Activated naive CD4-positive, alpha-beta T cell treated with anti-CD3 and anti-CD28 coated beads for 36 hours (primary cell): ENCODE results near the gene CTDSPL. TPM values are rescaled to one million over a fixed set of nuclear protein-coding genes. Genes with fewer than 3 reads are reported as not detected.
"Not testable (repeated sequence)": the region's sequence is repeated elsewhere in the genome, so short reads cannot be mapped to it uniquely, and the experiment has no call there.

Source experiments
- CTCF ChIA-PET: fragments of 350-600 bp; sonication (Branson Sonifier 250); formaldehyde crosslinking; loops from one replicate; lab custom pipeline; 2021; ENCODE audit warnings: antibody characterized with exemption; lab: Charles Lee
- DNase-seq: peaks from one replicate; pipeline ENCODE4 v3.0.0-alpha.2; 2020
- H3K27ac Mint-ChIP-seq: one replicate; pipeline ENCODE4 v1.8.0; 2021; ENCODE audit warnings: mild to moderate bottlenecking, mixed read lengths
- H3K27me3 Mint-ChIP-seq: one replicate; pipeline ENCODE4 v1.8.0; 2021; ENCODE audit warnings: low read depth, mixed read lengths
- H3K36me3 Mint-ChIP-seq: one replicate; pipeline ENCODE4 v1.8.0; 2021; ENCODE audit warnings: low read depth, mixed read lengths
- H3K4me1 Mint-ChIP-seq: one replicate; pipeline ENCODE4 v1.8.0; 2021; ENCODE audit warnings: low read depth, mixed read lengths
- H3K4me3 Mint-ChIP-seq: one replicate; pipeline ENCODE4 v1.8.0; 2021; ENCODE audit warnings: mild to moderate bottlenecking, moderate library complexity, mixed read lengths
- H3K9me3 Mint-ChIP-seq: one replicate; pipeline ENCODE4 v1.8.0; 2021; ENCODE audit warnings: mixed read lengths
- intact Hi-C: fragments of 100-400 bp; cut with micrococcal nuclease; formaldehyde crosslinking; loops from one replicate; pipeline ENCODE4 v1.15.1; 2023
- total RNA-seq, 2 experiments: library from RNA; stranded (reverse); gene quantifications; one replicate each; pipeline ENCODE4 v1.2.3, GENCODE V29; 2021

The CTDSPL gene, protein sequence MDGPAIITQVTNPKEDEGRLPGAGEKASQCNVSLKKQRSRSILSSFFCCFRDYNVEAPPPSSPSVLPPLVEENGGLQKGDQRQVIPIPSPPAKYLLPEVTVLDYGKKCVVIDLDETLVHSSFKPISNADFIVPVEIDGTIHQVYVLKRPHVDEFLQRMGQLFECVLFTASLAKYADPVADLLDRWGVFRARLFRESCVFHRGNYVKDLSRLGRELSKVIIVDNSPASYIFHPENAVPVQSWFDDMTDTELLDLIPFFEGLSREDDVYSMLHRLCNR
- total RNA-seq, result 1 to 10 TPM; 3.7 to 5.0 TPM

- peaks cover 2% of the 10 kb centered on the region for H3K27me3 Mint-ChIP-seq
- H3K9me3 Mint-ChIP-seq, result no peaks in the 10 kb centered on the region
- H3K36me3 Mint-ChIP-seq, result no peaks in the 10 kb centered on the region
- intact Hi-C loops, result loop anchor here (2.0 kb wide), 1 partner anchor 45 kb away; no protein-coding TSS in a partner anchor
- DNase-seq, result no peak
- CTCF ChIA-PET, result no interaction called here
- no peak within 1 kb of the TSS for H3K27ac Mint-ChIP-seq
- H3K4me3 Mint-ChIP-seq, result peak within 1 kb of the TSS; percentile 85
- H3K4me1 Mint-ChIP-seq, result peaks cover 18% of the 10 kb centered on the region
These were observed at the start of gene CTDSPL for GRCh38 chr3:37861620-37862041. Gene CTDSPL (plus strand): TSS chr3:37861880. CDS start chr3:37862200, 320 bp downstream.

DNA sequence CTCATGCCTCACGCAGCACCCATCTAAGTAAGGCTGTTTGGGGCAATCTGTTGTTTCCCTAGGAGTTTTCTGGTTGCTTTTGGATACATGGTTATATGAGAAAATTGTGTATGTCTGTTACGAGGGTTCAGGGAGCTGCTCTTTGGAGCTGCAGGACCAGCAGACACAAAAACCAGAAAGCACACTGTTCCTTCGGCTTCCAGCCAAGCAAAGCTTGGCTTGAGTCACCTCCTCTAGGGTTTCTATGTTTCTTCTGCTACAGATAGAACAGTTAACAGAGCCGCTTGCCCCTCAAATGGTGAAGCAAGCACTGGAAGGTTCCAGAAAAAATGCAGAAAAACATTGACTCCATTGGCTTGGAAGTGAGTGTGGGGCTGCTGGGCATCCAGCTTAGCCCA lies 49.2 kb upstream of the CTDSPL start:
- Mint-ChIP-seq H3K4me3 (no peak overlapping the region), H3K4me1 (no peaks in the 10 kb centered on the region), H3K27me3 (no peaks in the 10 kb centered on the region), H3K27ac (no peak overlapping the region), H3K36me3 (no peaks in the 10 kb centered on the region), H3K9me3 (no peaks in the 10 kb centered on the region)
- CTCF ChIA-PET, result no interaction called here
- intact Hi-C loops, result loop anchor here (5.0 kb wide), 1 partner anchor 505 kb away; no protein-coding TSS in a partner anchor
- DNase-seq, result no peak

DNA sequence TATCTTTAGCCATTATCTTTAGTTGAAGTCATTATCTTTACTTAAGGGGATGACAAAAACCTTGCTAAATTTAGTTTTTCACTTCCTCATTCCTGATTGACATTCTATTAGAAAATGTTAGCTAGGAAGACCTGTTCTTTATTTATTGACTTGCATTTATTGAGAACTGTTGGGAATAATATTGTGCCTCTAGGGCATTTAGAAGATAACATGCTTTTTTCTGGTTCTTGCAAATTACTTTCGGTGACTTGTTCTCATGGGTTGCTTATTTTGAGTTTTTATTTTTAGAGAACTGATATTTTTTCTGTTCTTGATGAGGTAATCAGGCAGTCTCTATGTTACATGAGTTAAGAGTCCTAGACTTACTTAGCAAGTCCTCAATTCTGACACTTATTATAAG lies 48.3 kb upstream of the CTDSPL start:
- no peak overlapping the region for H3K4me3 Mint-ChIP-seq
- H3K27me3 Mint-ChIP-seq, result no peaks in the 10 kb centered on the region
- H3K36me3 Mint-ChIP-seq, result no peaks in the 10 kb centered on the region
- no peaks in the 10 kb centered on the region for H3K9me3 Mint-ChIP-seq
- CTCF ChIA-PET, result no interaction called here
- no peak for DNase-seq
- no peak overlapping the region for H3K27ac Mint-ChIP-seq
- no peaks in the 10 kb centered on the region for H3K4me1 Mint-ChIP-seq
- intact Hi-C loops, result loop anchor here (5.0 kb wide), 1 partner anchor 506 kb away; no protein-coding TSS in a partner anchor

DNA sequence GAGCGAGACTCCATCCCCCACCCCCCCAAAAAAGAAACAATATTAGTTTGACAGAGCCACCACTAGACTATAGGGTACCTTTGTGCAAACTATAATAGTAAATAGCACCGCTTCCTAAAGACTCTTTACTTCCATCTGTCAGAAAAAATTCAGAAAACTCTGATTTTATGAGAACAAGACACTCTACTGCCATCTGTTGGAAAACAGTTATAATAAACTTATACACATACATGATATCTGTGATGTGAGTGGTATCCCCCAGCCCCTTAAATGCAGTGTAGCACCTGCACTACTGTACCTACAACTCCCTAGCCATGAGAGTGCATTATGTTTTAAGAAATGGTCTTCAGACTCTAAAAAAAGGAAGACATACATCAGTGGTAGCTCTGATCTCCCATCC lies 47.1 kb upstream of the CTDSPL start:
- Mint-ChIP-seq H3K4me1 (no peaks in the 10 kb centered on the region), H3K4me3 (no peak overlapping the region), H3K9me3 (no peaks in the 10 kb centered on the region), H3K36me3 (no peaks in the 10 kb centered on the region), H3K27me3 (no peaks in the 10 kb centered on the region), H3K27ac (no peak overlapping the region)
- CTCF ChIA-PET, result interaction anchor here (1.0 to 1.1 kb wide), 2 partner anchors 61 to 150 kb away, joined by 3 read pairs; no protein-coding TSS in a partner anchor
- intact Hi-C loops, result loop anchor here (5.0 kb wide), 1 partner anchor 507 kb away; no protein-coding TSS in a partner anchor
- no peak for DNase-seq

DNA sequence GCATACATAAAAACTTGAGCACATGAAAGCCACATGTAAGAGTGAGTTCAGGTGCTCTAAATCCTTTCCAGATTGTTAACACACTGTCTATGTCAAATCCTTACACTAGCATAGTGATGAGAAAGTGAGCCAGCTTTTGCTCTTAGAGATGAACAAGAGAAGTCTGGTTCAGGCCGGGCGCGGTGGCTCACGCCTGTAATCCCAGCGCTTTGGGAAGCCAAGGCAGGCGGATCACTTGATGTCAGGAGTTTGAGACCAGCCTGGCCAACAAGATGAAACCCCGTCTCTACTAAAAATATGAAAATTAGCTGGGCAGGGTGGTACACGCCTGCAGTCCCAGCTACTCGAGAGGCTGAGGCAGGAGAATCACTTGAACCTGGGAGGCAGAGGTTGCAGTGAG lies 46.5 kb upstream of the CTDSPL start:
- H3K27ac Mint-ChIP-seq, H3K9me3 Mint-ChIP-seq, H3K4me1 Mint-ChIP-seq, H3K36me3 Mint-ChIP-seq, H3K4me3 Mint-ChIP-seq, intact Hi-C loops, H3K27me3 Mint-ChIP-seq, DNase-seq: not testable (repeated sequence)
- CTCF ChIA-PET, result interaction anchor here (0.7 to 1.1 kb wide), 4 partner anchors 60 to 159 kb away, joined by 3 to 6 read pairs (median 3); no protein-coding TSS in a partner anchor

DNA sequence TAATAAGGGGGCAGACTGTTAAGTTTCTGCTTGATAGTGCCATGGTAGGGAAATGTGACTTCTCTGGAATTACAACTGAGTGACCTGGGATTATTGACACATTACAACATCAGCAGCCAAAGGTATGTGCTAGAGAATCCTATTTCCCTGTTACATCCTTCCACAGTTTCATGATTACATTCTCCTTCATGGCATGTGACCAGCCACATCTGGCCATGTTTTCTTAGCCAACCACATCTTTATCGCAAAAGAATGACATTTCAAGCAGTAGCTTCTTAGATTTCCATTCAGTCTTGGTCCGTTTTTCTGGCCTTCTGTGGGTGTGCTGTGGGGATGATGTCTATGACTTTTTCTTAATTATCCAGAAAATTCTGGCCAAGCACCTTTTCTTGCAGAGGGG lies 45.4 kb upstream of the CTDSPL start:
- H3K27ac Mint-ChIP-seq, result no peak overlapping the region
- H3K27me3 Mint-ChIP-seq, result no peaks in the 10 kb centered on the region
- DNase-seq, result no peak
- H3K4me1 Mint-ChIP-seq, result no peaks in the 10 kb centered on the region
- CTCF ChIA-PET, result interaction anchor here (1.1 kb wide), 1 partner anchor 13 kb away, joined by 3 read pairs; no protein-coding TSS in a partner anchor
- intact Hi-C loops, result no loop called here
- no peak overlapping the region for H3K4me3 Mint-ChIP-seq
- H3K36me3 Mint-ChIP-seq, result no peaks in the 10 kb centered on the region
- no peaks in the 10 kb centered on the region for H3K9me3 Mint-ChIP-seq

DNA sequence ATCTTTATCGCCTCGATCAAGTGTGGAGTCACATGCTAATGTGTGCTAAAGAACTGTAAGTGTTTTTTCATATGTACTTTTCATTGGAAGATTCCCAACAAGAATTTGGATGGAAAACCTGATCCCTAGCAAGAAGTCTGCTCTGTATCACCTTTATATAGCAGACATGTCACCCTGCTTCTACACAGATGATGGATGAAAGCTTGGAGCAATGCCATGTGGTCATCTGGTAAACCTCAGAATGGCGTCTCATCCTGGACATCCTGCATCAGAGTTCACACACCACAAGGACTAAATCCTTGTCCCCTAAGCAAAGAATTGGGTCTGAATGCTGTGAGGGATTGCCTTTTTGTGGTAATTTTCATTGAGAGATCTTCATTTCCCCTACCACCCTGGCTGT lies 42.1 kb upstream of the CTDSPL start:
- intact Hi-C loops, result no loop called here
- no peak for DNase-seq
- Mint-ChIP-seq H3K36me3 (no peaks in the 10 kb centered on the region), H3K4me3 (no peak overlapping the region), H3K27ac (no peak overlapping the region), H3K27me3 (no peaks in the 10 kb centered on the region), H3K4me1 (no peaks in the 10 kb centered on the region), H3K9me3 (no peaks in the 10 kb centered on the region)
- CTCF ChIA-PET, result no interaction called here

GRCh38 chr3:37820286-37820685 lies 41.4 kb upstream of the CTDSPL start:
- H3K4me1 Mint-ChIP-seq, result no peaks in the 10 kb centered on the region
- no peak overlapping the region for H3K4me3 Mint-ChIP-seq
- DNase-seq, result no peak
- intact Hi-C loops, result no loop called here
- no peaks in the 10 kb centered on the region for H3K9me3 Mint-ChIP-seq
- no peaks in the 10 kb centered on the region for H3K27me3 Mint-ChIP-seq
- no peaks in the 10 kb centered on the region for H3K36me3 Mint-ChIP-seq
- CTCF ChIA-PET, result no interaction called here
- H3K27ac Mint-ChIP-seq, result no peak overlapping the region

GRCh38 chr3:37823189-37823588 lies 38.5 kb upstream of the CTDSPL start:
- H3K36me3 Mint-ChIP-seq, result no peaks in the 10 kb centered on the region
- H3K9me3 Mint-ChIP-seq, result no peaks in the 10 kb centered on the region
- intact Hi-C loops, result no loop called here
- CTCF ChIA-PET, result no interaction called here
- no peaks in the 10 kb centered on the region for H3K4me1 Mint-ChIP-seq
- no peak overlapping the region for H3K27ac Mint-ChIP-seq
- no peak overlapping the region for H3K4me3 Mint-ChIP-seq
- H3K27me3 Mint-ChIP-seq, result peaks cover 3% of the 10 kb centered on the region
- no peak for DNase-seq

GRCh38 chr3:37824090-37824953 lies 37.4 kb upstream of the CTDSPL start:
- Mint-ChIP-seq H3K27ac (no peak overlapping the region), H3K27me3 (peaks cover 3% of the 10 kb centered on the region), H3K36me3 (no peaks in the 10 kb centered on the region), H3K4me3 (no peak overlapping the region), H3K9me3 (no peaks in the 10 kb centered on the region), H3K4me1 (no peaks in the 10 kb centered on the region)
- no peak for DNase-seq
- CTCF ChIA-PET, result no interaction called here
- intact Hi-C loops, result no loop called here

DNA sequence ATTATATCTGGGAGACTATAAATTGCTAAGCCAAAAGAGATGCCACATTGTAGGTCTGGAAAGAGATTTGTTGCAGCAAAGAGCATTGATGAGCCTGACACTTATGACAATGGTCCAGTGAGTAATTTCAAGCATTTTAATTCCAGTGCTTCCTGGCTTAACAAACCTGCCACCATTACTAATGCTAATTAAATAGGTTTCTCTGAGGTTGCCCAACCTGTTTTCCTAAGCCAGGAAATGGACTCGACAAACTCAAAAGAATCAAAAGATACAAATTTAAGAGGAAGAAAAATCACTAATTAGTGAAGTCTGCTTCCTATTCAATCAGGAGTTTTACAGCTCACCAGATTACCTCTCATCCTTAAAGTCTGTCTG lies 36.7 kb upstream of the CTDSPL start:
- Mint-ChIP-seq H3K4me1 (no peaks in the 10 kb centered on the region), H3K27ac (no peak overlapping the region), H3K9me3 (no peaks in the 10 kb centered on the region), H3K27me3 (peaks cover 3% of the 10 kb centered on the region), H3K4me3 (no peak overlapping the region), H3K36me3 (no peaks in the 10 kb centered on the region)
- intact Hi-C loops, result no loop called here
- CTCF ChIA-PET, result no interaction called here
- DNase-seq, result no peak

DNA sequence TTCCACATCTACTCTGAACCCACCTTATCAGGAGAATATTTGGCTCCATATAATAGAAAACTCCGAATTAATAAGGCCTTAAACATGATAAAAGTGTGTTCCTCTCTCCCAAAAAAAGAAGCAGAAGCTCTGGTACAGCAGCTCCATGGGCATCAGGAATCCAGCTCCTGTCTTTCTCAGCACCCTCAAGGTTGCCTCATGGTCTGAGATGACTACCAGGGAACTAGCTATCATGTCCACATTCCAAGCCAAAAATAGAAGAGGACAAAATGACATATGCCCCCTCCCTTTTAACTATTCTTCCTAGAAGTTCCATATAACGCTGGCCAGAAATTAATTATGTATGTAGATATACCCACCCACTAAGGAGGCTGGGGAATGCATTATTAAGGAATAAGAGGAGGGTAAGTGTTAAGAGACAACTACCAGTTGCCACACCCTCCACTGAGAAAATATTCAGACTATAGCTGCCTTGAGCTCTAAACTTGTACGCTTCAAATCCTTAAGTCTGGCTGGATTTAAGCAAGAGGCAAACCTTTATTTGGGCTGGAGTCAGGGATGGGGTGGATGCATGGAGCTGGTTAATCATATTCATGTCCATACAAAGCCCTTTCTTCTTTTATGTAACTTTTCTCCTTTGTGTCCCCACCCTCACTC lies 35.8 kb upstream of the CTDSPL start:
- intact Hi-C loops, result no loop called here
- Mint-ChIP-seq H3K27me3 (peaks cover 3% of the 10 kb centered on the region), H3K36me3 (no peaks in the 10 kb centered on the region), H3K4me3 (no peak overlapping the region), H3K9me3 (no peaks in the 10 kb centered on the region), H3K27ac (no peak overlapping the region), H3K4me1 (no peaks in the 10 kb centered on the region)
- CTCF ChIA-PET, result no interaction called here
- DNase-seq, result no peak
